Liver (tissue), 9 donors: ENCODE data around the gene RNASE8. TPM values are rescaled to one million over a fixed set of nuclear protein-coding genes. Genes with fewer than 3 reads are reported as not detected.

Experiments
- DNase-seq: peaks from one replicate; pipeline ENCODE4 v3.0.0-alpha.2; 2017; ENCODE audit warnings: low spot score
- H3K27ac ChIP-seq, 2 donors: one replicate each; pipeline ENCODE4 v1.7.0; 2013; ENCODE audit warnings: inconsistent platforms in 2 of 2, low read length in 2 of 2, control low read depth in 1 of 2, low read depth in 1 of 2, mild to moderate bottlenecking in 1 of 2
- H3K27me3 ChIP-seq, 4 donors: one replicate each; pipeline versions ENCODE4 v1.6.1 to v1.7.0; 2013; ENCODE audit warnings: low read length in 3 of 4, inconsistent platforms in 1 of 4, mild to moderate bottlenecking in 1 of 4, moderate library complexity in 1 of 4; ENCODE audit not compliant: control insufficient read depth in 4 of 4, insufficient read depth in 4 of 4
- H3K36me3 ChIP-seq, 4 donors: one replicate each; pipeline versions ENCODE4 v1.6.1 to v1.7.0; 2013; ENCODE audit warnings: low read length in 3 of 4, mild to moderate bottlenecking in 3 of 4, low read depth in 1 of 4, moderate library complexity in 1 of 4; ENCODE audit not compliant: control insufficient read depth in 4 of 4, insufficient read depth in 3 of 4
- H3K4me1 ChIP-seq, 4 donors: one replicate each; pipeline versions ENCODE4 v1.6.1 to v1.7.0; 2013; ENCODE audit warnings: low read length in 3 of 4, mild to moderate bottlenecking in 3 of 4, moderate library complexity in 1 of 4; ENCODE audit not compliant: control insufficient read depth in 4 of 4, insufficient read depth in 4 of 4
- H3K4me3 ChIP-seq, 3 donors: one replicate each; pipeline versions ENCODE4 v1.6.1 to v1.7.0; 2013; ENCODE audit warnings: low read length in 3 of 3, control low read depth in 1 of 3, low read depth in 1 of 3, mild to moderate bottlenecking in 1 of 3
- H3K9ac ChIP-seq, 2 donors: one replicate each; pipeline ENCODE4 v1.7.0; 2013; ENCODE audit warnings: low read length in 2 of 2, mild to moderate bottlenecking in 2 of 2, moderate library complexity in 2 of 2, control low read depth in 1 of 2, low read depth in 1 of 2
- H3K9me3 ChIP-seq, 4 donors: one replicate each; pipeline versions ENCODE4 v1.6.1 to v1.7.0; 2013; ENCODE audit warnings: low read length in 3 of 4; ENCODE audit not compliant: control insufficient read depth in 4 of 4
- EGR1 ChIP-seq, 2 donors: IDR thresholded peaks; 2 replicates each; pipeline ENCODE4 v1.6.1; 2016 to 2018; ENCODE audit warnings: antibody characterized with exemption in 2 of 2, low read depth in 2 of 2
- FOXA1 ChIP-seq: IDR thresholded peaks from 2 replicates; pipeline ENCODE4 v1.6.1; 2016; ENCODE audit warnings: antibody characterized with exemption
- FOXA2 ChIP-seq: IDR thresholded peaks from 2 replicates; pipeline ENCODE4 v1.6.1; 2016; ENCODE audit warnings: antibody characterized with exemption
- GABPA ChIP-seq, 2 donors: IDR thresholded peaks in 1 of 2; conservative IDR thresholded peaks in 1 of 2; 2 replicates each; pipeline ENCODE4 v1.6.1; 2016; ENCODE audit warnings: antibody characterized with exemption in 2 of 2, mild to moderate bottlenecking in 1 of 2, moderate library complexity in 1 of 2
- HNF4A ChIP-seq, 2 donors: conservative IDR thresholded peaks; 2 replicates each; pipeline ENCODE4 v1.6.1; 2016; ENCODE audit warnings: antibody characterized with exemption in 2 of 2, mild to moderate bottlenecking in 2 of 2
- HNF4G ChIP-seq: IDR thresholded peaks from 2 replicates; pipeline ENCODE4 v1.6.1; 2016; ENCODE audit warnings: antibody characterized with exemption
- JUND ChIP-seq, 2 donors: IDR thresholded peaks; 2 replicates each; pipeline ENCODE4 v1.6.1; 2016; ENCODE audit warnings: antibody characterized with exemption in 2 of 2
- MAX ChIP-seq: IDR thresholded peaks from 2 replicates; pipeline ENCODE4 v1.6.1; 2016; ENCODE audit warnings: antibody characterized with exemption
- NR2F2 ChIP-seq: IDR thresholded peaks from 2 replicates; pipeline ENCODE4 v1.6.1; 2016; ENCODE audit warnings: antibody characterized with exemption
- RAD21 ChIP-seq, 2 donors: IDR thresholded peaks; 2 replicates each; pipeline ENCODE4 v1.6.1; 2016; ENCODE audit warnings: antibody characterized with exemption in 2 of 2, mild to moderate bottlenecking in 2 of 2
- REST ChIP-seq: IDR thresholded peaks from 2 replicates; pipeline ENCODE4 v1.6.1; 2016; ENCODE audit warnings: antibody characterized with exemption, mild to moderate bottlenecking
- RXRA ChIP-seq, 2 donors: IDR thresholded peaks; 2 replicates each; pipeline ENCODE4 v1.6.1; 2017 to 2018; ENCODE audit warnings: antibody characterized with exemption in 2 of 2, mild to moderate bottlenecking in 1 of 2
- SP1 ChIP-seq: IDR thresholded peaks from 2 replicates; pipeline ENCODE4 v1.6.1; 2018; ENCODE audit warnings: antibody characterized with exemption, mild to moderate bottlenecking
- TAF1 ChIP-seq: conservative IDR thresholded peaks from 2 replicates; pipeline ENCODE4 v1.6.1; 2016; ENCODE audit warnings: antibody characterized with exemption, mild to moderate bottlenecking
- YY1 ChIP-seq: IDR thresholded peaks from 2 replicates; pipeline ENCODE4 v1.6.1; 2016; ENCODE audit warnings: antibody characterized with exemption, mild to moderate bottlenecking
- ZBTB33 ChIP-seq: IDR thresholded peaks from 2 replicates; pipeline ENCODE4 v1.6.1; 2016; ENCODE audit warnings: antibody characterized with exemption
- WGBS: extraction: QIAGEN DNeasy Blood & Tissue Kit; methylation state at CpG from one replicate; pipeline ENCODE4 v1.1.7; 2013; 5-methylcytosine and 5-hydroxymethylcytosine counted together
- polyA plus RNA-seq, 2 donors: library from polyadenylated mRNA; stranded (reverse) in 1 of 2; unstranded in 1 of 2; fragments of 200-250 nt in 1 of 2; fragments of >200 nt in 1 of 2; fragmentation: Nextera tagmentation in 1 of 2; extraction: Ambion mirVana in 1 of 2; gene quantifications; one replicate each; pipeline versions ENCODE4 v1.2.1 to v1.2.3, GENCODE V29; 2013 to 2015
- total RNA-seq, 2 donors: library from RNA; depleted of rRNA; stranded (reverse); fragments of >200 nt; gene quantifications; one replicate each; pipeline ENCODE4 v1.2.3, GENCODE V29; 2014
- TF ChIP-seq, protein P1 (sequence below): fragments of 150-350 bp; IDR thresholded peaks from 2 replicates; pipeline ENCODE4 v1.5.1; 2017; ENCODE audit warnings: improper control_type of control experiment, low read depth, low read length; ENCODE audit not compliant: missing input control
- TF ChIP-seq, protein P2 (sequence below): IDR thresholded peaks from 2 replicates; pipeline ENCODE4 v1.6.1; 2016; ENCODE audit warnings: antibody characterized with exemption
- donor health status: healthy.
- donor health status: healthy.
- donor health status: healthy.
- donor health status: healthy.
- donor health status: healthy.

Gene RNASE8
- total and polyA plus RNA-seq, 4 donors = not detected

GRCh38 chr14:21029917-21030316 lies 27.7 kb upstream of the RNASE8 start, which contains the start of gene TPPP2:
TSS of gene TPPP2 (plus strand) at chr14:21030217. CDS start at chr14:21030582, 365 bp downstream.
- Histone ChIP-seq H3K27ac (no peak within 1 kb of the TSS), H3K36me3 (peaks cover 0 to 14% (median 3%) of the 10 kb centered on the region in 4 donors), H3K9ac (no peak within 1 kb of the TSS), H3K4me1 (peaks cover 3 to 10% (median 6%) of the 10 kb centered on the region in 4 donors), H3K9me3 (no peaks in the 10 kb centered on the region), H3K4me3 (no peak within 1 kb of the TSS), H3K27me3 (no peaks in the 10 kb centered on the region)
- no peak for TF ChIP-seq HNF4G
- no peak for TF ChIP-seq RXRA (IDR thresholded peaks at IDR 0.05)
- TF ChIP-seq FOXA1 = no peak
- no peak for TF ChIP-seq HNF4A (conservative IDR thresholded peaks at IDR 0.05)
- no peak for TF ChIP-seq TAF1
- TF ChIP-seq RAD21 (IDR thresholded peaks at IDR 0.05) = no peak
- TF ChIP-seq EGR1 (IDR thresholded peaks at IDR 0.05; ENCODE audit: low read depth in 2 of 2) = no peak
- TF ChIP-seq, protein P1, sequence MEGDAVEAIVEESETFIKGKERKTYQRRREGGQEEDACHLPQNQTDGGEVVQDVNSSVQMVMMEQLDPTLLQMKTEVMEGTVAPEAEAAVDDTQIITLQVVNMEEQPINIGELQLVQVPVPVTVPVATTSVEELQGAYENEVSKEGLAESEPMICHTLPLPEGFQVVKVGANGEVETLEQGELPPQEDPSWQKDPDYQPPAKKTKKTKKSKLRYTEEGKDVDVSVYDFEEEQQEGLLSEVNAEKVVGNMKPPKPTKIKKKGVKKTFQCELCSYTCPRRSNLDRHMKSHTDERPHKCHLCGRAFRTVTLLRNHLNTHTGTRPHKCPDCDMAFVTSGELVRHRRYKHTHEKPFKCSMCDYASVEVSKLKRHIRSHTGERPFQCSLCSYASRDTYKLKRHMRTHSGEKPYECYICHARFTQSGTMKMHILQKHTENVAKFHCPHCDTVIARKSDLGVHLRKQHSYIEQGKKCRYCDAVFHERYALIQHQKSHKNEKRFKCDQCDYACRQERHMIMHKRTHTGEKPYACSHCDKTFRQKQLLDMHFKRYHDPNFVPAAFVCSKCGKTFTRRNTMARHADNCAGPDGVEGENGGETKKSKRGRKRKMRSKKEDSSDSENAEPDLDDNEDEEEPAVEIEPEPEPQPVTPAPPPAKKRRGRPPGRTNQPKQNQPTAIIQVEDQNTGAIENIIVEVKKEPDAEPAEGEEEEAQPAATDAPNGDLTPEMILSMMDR = no peak
- TF ChIP-seq ZBTB33 = no peak
- TF ChIP-seq, protein P2, sequence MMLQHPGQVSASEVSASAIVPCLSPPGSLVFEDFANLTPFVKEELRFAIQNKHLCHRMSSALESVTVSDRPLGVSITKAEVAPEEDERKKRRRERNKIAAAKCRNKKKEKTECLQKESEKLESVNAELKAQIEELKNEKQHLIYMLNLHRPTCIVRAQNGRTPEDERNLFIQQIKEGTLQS = no peak
- no peak for TF ChIP-seq YY1
- no peak for TF ChIP-seq FOXA2
- no peak for TF ChIP-seq NR2F2
- TF ChIP-seq JUND (IDR thresholded peaks at IDR 0.05) = no peak
- no peak for TF ChIP-seq GABPA (IDR thresholded peaks at IDR 0.05 in 1 of 2, conservative IDR thresholded peaks at IDR 0.05 in 1 of 2)
- TF ChIP-seq MAX = no peak
- TF ChIP-seq SP1 = no peak
- no peak for TF ChIP-seq REST
- 95% methylated on average over 5 of the region's 5 CpGs for WGBS
- no peak for DNase-seq
